GM18498 (cell line): ENCODE measurements around the gene MAP3K15.
"Not testable (repeated sequence)": the region's sequence is repeated elsewhere in the genome, so short reads cannot be mapped to it uniquely, and the experiment has no call there.

Experiments used
- ATAC-seq: cut with Tn5 transposase; IDR thresholded peaks from one replicate; pipeline ENCODE4 v1.9.1; 2021; ENCODE audit warnings: mild to moderate bottlenecking, moderate library complexity; ENCODE audit not compliant: unreplicated experiment

The MAP3K15 gene

DNA sequence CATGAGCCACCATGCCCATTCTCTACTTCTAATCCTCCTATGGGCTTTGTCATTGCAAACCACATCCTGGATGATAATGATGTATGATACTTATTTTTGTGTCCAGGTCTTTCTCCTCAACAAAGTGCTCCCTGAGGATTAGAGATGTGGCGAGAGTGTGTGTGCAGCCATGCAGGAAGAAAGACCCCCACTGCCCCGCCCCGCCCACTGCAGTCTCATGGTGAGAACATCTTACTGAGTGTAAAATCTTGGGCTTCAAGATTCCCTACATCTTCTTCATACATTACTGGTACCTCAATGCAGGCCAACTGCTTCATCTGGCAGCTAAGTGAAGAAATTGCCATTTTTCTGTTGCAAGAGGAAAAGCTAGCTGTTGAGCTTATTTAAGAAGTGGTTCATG is 25.9 kb upstream of the MAP3K15 start:
- no peak for ATAC-seq

DNA sequence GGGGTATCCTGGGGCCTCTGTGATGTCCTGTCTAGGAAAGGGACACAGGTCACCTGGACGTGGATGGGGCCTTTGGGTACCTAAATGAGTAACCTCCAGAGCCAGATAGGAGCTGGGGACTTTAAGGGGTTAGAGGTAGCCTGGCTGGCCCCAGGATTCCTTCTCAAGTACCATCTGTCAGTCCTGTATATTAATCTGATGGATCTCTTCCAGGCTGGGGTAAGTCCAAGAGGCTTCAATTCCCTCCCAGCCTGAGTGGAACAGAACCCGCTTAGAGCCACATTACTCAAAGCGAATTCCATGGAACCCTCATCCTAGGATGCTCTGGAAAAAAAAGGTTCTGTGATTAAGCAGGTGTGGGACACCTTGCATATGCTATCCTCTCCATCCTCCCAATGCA is 24.8 kb upstream of the MAP3K15 start:
- no peak for ATAC-seq

DNA sequence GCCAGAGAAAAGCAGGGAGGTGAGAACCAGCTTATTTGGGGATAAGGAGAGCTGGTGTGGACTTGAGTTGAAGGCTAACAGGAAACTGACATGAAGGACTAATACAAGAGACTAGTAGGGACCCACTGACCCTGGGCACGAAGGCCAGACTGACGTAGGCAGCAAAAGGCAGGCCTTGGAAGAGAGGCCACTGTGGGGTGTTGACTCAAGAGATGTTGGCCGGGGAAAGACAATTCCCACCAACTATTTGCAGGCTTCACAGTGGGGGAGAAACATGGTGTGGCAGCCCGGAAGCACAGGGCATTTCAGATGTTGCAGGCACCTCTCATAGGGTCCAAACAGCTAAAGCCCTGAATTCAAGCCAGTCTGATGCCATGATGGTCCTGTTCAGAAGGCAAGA is 24.4 kb upstream of the MAP3K15 start:
- ATAC-seq: no peak

DNA sequence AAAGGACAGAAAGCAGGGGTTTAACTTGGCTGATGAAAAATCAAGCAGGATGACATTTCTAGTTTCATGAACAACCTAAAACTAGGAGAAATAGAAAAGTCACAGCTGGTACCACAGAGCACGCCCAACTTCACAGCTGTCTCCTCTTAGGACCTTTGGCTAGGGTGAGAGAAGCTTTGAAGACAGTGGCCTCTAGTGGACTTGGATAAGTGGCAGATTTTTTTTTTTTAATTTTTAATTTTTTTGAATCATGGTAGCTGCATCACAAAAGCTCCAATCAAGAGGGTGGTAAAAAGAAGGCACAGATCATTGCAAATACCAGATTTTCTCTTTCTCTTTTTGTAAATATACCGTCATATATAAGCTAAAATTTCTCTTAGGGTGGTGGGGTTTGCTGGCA is 20.2 kb upstream of the MAP3K15 start:
- ATAC-seq: no peak

DNA sequence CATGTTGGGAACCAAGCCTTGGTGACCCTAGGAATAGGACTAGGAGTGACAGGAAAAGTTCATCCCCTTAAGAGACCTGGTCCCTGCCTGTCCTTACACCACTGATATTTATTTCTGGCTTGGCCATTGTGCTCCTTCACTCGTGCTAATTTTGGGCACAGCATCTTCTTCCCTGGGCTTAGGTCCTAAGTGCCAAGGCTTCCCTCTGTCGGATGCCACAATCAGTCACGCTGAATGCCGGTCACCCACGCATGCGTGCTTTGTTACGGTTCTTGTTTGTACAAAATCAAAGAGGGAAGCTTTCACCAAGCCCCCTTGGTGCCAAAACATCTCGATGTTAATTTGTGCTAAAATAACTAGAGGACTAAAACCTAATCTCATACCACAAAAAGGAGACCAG is 17.4 kb upstream of the MAP3K15 start:
- ATAC-seq: no peak

DNA sequence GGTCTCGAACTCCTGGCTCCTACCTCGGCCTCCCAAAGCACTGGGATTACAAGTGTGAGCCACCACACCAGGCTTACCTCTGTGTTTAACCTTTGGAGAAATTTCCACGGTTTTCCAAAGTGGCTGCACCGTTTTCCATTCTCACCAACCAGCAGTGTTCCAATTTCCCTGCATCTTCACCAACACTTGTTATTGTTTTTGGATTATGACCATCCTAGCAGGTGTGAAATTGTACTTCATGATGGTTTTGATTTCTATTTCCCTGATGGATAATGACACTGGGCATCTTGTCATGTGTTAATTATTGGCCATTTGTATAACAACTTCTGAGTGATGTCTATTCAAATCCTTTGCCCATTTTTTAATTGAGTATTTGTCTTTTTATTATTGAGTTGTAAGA is 2.7 kb upstream of the MAP3K15 start:
- no peak for ATAC-seq

DNA sequence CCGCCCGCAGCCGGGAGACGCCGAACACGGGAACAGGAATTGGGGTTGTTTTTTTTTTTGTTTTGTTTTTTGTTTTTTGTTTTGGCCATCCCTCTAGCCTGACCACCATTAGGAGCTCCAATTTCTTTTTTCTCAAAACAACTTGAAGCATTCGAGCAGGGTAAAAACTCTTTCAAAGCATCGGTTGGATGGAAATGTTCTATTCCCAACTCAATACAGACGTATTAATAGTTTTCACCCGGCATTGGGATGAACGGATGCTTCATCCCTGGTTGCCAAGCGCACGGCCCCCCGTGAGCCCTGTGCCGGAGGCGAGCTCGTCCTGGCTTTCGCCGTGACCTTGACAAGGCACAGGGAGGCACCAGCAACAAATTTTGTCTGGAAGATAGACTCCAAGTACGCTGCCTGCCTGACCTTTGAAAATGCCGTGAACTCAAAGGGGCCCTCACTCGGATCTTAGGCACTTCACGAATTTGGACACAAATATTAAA is 352 bp upstream of the MAP3K15 start:
- no peak for ATAC-seq

DNA sequence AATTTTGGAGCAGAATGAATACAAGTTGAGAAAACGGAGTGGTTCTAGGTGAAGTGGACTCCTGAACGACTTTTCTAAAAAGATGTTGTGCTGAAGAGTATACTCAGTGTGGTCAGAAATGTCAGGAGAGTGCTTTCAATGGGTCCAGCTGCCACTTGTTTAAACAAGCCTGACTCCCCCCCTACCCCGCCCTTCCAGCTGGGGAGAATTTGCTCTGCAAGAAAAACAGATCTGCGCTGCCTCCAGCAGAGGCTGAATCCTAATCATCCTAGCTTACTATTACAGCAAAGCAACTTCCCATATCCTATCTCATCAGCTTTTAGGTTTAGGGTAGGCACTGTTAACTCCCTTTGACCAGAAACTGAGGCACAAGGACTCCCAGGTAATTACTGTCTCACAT is 1.9 kb downstream of the MAP3K15 start:
- ATAC-seq: no peak

DNA sequence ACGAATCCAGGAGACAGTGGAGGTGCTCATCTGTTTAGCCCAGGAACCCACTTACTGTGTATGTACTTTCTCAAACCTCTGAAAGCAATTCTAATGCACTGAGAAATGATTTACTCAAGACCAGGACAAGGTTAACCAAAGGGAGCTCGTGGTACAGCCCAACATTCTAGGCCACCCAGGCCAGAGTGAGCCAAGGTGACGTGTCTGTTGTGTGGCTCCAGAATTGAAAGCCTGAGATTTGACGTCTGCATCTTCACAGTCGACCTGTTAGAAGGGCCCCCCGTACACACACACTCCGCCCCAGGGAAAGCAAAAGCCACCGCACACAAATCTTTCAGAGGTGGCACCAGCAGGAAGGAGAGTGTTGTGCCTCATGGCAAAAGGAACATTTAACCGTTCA is 2.3 kb downstream of the MAP3K15 start:
- ATAC-seq: no peak

DNA sequence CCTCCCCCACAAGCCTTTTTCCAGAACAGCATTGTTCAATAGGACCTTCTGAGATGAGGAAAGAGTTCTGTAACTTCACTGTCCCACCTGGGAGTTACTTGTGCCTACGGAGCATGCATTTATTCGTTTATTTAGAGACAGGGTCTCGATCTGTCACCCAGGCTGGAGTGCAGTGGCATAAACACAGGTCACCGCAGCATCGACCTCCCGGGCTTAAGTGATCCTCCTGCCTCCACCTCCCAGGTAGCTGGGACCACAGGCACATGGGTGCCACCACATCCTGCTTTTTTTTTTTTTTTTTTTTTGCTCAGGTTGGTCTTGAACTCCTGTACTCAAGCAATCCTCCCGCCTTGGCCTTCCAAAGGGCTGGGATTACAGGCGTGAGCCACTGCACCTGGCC is 2.9 kb downstream of the MAP3K15 start:
- ATAC-seq: no peak

DNA sequence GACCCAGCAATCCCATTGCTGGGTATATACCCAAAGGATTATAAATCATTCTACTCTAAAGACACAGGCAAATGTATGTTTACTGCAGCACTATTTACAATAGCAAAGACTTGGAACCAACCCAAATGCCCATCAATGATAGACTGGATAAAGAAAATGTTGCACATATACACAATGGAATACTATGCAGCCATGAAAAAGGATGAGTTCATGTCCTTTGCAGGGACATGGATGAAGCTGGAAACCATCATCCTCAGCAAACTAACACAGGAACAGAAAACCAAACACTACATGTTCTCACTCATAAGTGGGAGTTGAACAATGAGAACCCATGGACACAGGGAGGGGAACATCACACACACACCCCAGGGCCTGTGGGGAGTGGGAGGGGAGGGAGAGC is 3.5 kb downstream of the MAP3K15 start:
- not testable (repeated sequence) for ATAC-seq

DNA sequence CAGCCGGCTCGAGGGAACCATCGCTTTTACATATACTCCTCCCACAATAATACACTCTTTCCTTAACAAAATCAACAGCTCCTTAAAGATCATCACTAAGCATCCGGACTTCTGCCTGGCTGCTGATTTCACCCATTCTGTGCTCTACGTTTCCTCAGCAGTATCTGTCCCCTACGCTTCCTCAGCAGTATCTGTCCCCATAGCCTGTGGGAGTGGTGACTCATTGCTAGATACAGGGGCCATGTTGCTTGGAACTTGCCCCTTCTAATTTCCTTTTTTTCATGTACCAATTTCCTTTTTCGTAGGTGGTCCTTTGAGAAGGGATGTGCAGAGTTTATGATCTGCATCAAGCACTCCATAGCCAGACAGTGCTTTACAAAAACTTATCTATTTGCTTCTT is 18.6 kb downstream of the MAP3K15 start:
- no peak for ATAC-seq

DNA sequence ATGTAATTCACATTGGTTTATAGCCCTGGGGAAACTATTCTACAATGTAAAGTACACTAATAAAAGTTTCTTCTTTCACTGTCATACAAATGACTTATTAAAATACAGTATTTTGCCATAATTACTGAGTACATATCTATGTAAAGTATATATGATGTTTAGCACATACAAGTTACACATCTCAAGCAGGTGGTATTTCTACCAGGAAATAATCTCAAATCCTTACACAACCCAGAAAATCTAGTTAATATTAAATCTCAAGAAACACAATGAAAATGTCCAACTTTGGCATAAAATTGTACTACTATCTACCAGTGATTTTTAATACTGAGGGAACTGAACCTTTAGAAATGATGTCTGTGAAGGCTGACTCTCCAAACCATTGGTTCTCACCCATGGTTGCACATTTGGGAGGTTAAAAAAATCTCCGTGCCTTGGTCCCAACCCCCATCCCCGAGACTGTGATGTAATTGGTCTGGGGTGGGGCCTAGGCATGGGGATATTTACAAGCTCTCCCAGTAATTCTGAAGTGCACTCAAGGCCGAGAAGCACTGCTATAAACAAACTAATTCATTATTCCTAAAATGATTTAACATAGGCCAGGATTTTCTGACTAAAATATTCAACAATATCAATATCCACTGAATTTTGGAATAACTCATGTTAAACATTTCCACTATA is 27.6 kb downstream of the MAP3K15 start:
- no peak for ATAC-seq

DNA sequence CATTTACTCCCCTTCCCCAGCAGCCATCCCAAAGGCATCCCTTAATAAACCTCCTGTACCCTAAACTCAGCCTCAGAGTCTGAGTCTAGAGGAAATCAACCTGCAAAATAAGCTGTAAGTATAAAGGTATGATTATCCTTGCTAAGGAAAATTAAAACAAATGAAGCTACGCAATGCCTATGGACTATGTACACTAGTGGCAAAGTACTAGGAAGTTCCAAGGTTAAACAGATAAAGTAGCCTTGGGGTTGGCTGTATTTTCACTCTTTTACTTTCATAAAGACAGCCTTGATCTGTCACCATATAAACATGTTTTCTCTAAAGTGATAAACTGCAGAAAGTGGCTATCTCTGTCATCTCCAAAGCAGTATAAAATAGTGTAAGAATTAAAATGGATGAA is 35.9 kb downstream of the MAP3K15 start:
- ATAC-seq: no peak

DNA sequence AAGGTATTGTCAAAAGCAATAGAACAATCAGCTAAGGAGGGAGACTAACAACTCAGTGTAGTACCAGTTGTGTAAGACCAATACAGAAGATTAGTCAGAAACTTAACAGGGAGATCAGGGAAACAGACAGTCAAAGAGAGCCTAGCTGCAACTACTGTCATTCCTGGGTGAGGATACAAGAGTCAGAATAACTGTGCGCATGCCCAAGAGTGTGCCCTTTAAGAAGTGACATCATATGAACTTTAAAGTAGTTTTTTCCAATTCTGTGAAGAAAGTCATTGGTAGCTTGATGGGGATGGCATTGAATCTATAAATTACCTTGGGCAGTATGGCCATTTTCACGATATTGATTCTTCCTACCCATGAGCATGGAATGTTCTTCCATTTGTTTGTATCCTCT is 46.9 kb downstream of the MAP3K15 start:
- not testable (repeated sequence) for ATAC-seq

DNA sequence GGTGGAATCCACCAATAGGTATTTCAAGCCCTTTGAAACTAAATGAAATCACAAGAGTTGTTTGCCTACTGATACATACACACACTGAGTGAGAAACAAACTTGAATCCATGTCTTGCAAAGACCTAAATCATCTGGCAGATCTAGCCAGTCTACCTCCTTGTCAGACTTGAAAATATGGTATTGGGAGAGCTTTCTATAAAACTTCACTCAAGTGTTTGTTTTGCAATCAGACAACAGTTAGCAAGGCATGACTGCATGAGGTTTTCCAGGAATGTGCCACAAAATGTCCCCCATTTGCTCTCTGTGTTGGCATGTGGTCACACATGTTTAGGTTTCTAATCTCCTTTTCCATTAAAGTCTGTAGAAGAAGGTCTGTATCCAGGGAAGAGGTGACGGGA is 52.4 kb downstream of the MAP3K15 start:
- no peak for ATAC-seq

DNA sequence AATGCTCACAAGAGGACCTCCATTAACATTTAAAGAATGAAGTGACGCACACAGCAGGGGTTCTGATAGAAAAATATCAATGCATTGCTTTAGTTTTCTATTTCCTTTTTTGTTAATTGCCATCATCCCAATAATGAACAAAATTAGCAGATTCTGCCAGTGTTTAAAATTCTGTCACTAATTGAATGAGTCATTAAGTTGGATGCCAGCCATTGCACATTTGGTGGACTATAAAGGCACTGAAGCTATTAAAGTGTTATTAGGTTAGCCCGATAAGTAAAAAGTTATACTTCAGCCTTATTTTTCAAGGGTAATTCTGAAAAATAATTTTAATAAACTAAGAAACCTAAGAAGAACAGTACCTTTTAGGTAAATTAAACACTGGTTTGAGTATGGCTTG is 53.1 kb downstream of the MAP3K15 start:
- no peak for ATAC-seq

DNA sequence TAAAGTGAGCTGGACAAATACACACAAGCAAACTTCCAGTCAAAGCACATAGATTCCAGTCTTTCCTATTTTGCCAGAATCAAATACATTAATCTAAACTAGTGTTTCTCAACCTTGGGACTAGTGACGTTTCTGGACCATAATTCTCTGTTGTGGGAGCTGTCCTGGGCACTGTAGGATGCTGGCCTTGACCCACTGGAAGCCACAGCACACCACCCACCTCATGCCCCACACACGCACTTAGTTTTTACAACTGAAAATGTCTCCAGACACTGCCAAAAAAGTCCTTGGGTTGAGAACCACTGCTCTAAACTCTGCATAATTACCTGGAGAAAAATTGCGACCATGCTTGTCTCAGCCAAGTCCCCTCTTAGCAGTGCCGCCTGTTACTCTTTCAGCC is 57.6 kb downstream of the MAP3K15 start:
- ATAC-seq: no peak

DNA sequence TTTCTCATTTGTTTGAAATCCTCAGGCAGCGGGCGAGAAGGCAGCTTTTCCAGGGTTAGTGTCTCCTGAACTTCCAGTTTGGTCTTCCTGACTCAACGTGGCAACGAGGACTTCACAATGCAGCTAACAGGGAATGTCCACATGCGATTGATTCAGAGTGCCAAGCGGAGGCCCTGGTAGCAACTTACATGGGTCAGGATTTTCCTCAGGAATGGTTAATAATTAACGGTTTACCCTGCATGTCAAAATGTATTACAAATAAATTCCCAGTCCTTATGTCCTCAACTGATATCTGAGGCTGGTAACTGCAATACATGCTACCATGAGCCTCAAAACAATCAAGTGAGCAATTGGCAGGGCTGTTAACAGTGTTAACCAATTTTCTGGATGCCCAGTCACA is 67.2 kb downstream of the MAP3K15 start:
- ATAC-seq: no peak

DNA sequence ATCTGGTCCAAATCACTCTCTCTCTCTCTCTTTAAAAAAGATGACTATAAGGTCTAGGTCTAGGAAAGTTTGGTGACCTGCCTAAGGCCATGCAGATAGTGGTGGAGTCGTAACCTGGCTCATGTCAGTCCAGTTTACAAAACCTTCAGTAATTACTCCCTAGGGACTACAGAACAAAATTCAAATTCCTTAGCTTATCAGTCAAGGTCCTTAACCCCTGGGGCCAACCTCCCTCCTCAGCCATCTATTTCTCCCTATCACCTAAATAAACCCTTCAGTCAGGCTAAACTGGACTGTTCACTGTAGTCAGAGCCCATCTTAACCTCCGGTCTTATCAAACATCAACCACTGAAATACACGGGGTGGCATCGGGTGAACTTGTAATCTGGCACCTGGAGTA is 68.9 kb downstream of the MAP3K15 start:
- no peak for ATAC-seq

DNA sequence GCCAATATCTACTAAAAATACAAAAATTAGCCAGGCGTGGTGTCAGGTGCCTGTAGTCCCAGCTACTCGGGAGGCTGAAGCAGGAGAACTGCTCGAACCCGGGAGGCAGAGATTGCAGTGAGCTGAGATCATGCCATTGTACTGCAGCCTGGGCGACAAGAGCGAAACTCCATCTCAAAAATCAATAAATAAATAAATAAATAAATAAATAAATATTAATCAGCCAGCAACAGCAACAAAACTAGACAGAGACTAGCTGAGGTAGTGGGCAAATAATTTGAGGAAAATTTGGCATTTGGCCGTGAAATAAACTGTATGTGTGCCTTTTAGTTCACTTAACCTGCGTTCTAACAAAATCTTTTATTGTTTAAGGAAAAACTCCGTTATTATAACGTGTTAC is 69.5 kb downstream of the MAP3K15 start:
- ATAC-seq: not testable (repeated sequence)

DNA sequence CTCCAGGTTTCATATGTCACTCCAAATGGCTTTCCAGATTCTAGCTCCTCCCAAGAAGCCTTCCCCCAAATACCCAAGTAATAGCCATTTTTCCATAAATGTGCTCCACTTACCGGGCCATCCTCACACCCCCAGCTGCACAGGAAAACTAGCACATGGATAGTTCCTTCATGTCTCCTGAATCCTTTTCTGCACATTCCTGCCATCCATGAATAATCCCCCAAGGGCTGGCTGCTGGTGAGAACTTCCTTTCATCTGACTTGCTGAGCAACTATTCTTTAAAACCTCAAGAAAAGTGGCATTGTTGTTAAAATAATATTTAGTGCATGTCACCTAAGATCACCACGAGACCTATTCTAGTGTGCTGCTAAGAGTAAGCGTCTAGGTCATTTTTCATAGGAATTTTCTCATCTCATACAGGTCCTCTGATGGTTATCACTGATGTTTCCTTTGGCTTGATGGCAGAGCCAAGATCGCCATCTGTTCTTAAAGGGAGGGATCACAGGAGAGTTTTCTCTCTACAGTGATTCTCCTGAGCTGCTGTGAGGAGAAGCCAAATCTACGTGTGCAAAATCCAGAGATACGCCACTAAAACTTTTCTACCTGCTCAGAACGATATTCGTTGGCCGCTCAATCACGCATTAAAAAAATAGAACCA is 71.3 kb downstream of the MAP3K15 start:
- ATAC-seq: no peak

DNA sequence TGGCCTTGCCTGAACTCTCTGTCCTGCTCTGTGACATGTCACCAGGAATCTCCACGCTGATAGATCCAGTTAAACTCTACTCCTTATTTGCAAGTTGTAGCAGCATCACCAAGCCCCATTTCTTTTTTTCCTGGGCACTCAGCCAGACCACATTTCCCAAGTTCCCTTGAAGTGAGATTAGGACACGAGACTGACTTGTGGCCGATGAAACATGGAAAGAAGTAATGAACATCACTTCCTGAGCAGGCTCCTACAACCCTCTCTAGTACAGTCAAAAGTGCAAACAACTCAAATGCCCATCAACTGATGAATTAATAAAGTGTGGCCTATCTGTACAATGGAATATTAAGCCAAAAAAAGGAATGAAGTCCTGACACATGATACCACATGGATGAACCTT is 74.6 kb downstream of the MAP3K15 start:
- no peak for ATAC-seq
